ENCODE data around the gene CPZ.
A peak's percentile ranks its signal among the peaks of the same experiment; 100 is the strongest.

CPZ gene

DNA sequence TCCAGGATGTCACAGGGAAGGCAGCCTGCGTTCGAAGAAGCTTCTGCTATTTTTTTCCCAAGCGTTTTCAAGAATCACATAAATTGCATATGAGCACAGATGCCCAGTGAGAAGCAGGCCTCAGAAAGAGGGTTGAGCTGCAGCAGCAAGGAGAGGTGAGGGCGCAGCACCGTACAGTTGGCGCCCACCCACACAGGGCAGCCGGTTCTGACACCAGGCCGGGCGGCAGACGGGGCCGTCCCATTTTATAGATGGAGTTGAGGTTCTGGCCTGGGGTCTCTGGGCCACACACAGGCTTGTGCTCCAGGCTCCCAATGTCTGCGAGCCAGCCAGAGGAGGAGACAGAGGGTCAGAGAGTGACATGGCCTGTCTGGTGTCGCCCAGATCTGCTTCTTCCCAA is 22.8 kb downstream of the CPZ start:
- Histone ChIP-seq H3K27ac (ENCODE audit: poor library complexity, severe bottlenecking) (no peak overlapping the region), H3K36me3 (ENCODE audit: low read depth) (no peaks in the 10 kb centered on the region), H3K4me3 (ENCODE audit: severe bottlenecking) (no peak overlapping the region), H3K9me3 (ENCODE audit: severe bottlenecking) (no peaks in the 10 kb centered on the region), H3K27me3 (ENCODE audit: insufficient read depth, poor library complexity, severe bottlenecking) (no peaks in the 10 kb centered on the region), H3K4me1 (ENCODE audit: insufficient read depth, poor library complexity, severe bottlenecking) (no peaks in the 10 kb centered on the region)
- TF ChIP-seq, protein P1, sequence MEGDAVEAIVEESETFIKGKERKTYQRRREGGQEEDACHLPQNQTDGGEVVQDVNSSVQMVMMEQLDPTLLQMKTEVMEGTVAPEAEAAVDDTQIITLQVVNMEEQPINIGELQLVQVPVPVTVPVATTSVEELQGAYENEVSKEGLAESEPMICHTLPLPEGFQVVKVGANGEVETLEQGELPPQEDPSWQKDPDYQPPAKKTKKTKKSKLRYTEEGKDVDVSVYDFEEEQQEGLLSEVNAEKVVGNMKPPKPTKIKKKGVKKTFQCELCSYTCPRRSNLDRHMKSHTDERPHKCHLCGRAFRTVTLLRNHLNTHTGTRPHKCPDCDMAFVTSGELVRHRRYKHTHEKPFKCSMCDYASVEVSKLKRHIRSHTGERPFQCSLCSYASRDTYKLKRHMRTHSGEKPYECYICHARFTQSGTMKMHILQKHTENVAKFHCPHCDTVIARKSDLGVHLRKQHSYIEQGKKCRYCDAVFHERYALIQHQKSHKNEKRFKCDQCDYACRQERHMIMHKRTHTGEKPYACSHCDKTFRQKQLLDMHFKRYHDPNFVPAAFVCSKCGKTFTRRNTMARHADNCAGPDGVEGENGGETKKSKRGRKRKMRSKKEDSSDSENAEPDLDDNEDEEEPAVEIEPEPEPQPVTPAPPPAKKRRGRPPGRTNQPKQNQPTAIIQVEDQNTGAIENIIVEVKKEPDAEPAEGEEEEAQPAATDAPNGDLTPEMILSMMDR (IDR thresholded peaks at IDR 0.05; ENCODE audit: poor library complexity, severe bottlenecking): no peak
- no peak for DNase-seq (ENCODE audit: low spot score)
- no peak for ATAC-seq (ENCODE audit: low read depth)

GRCh38 chr4:8615921-8616787 is 23.6 kb downstream of the CPZ start:
- no peaks in the 10 kb centered on the region for H3K36me3 ChIP-seq (ENCODE audit: low read depth)
- H3K9me3 ChIP-seq (ENCODE audit: severe bottlenecking): no peaks in the 10 kb centered on the region
- ATAC-seq (ENCODE audit: low read depth) (no peak), DNase-seq (ENCODE audit: low spot score) (peak; percentile 43)
- H3K27me3 ChIP-seq (ENCODE audit: insufficient read depth, poor library complexity, severe bottlenecking): no peaks in the 10 kb centered on the region
- no peak overlapping the region for H3K4me3 ChIP-seq (ENCODE audit: severe bottlenecking)
- no peak overlapping the region for H3K27ac ChIP-seq (ENCODE audit: poor library complexity, severe bottlenecking)
- H3K4me1 ChIP-seq (ENCODE audit: insufficient read depth, poor library complexity, severe bottlenecking): no peaks in the 10 kb centered on the region
- TF ChIP-seq, protein P1 (IDR thresholded peaks at IDR 0.05; ENCODE audit: poor library complexity, severe bottlenecking): no peak

GRCh38 chr4:8616831-8617230 is 24.3 kb downstream of the CPZ start:
- H3K4me1 ChIP-seq (ENCODE audit: insufficient read depth, poor library complexity, severe bottlenecking): no peaks in the 10 kb centered on the region
- H3K27me3 ChIP-seq (ENCODE audit: insufficient read depth, poor library complexity, severe bottlenecking): no peaks in the 10 kb centered on the region
- DNase-seq (ENCODE audit: low spot score) (peak; percentile 30), ATAC-seq (ENCODE audit: low read depth) (no peak)
- H3K4me3 ChIP-seq (ENCODE audit: severe bottlenecking): no peak overlapping the region
- no peak overlapping the region for H3K27ac ChIP-seq (ENCODE audit: poor library complexity, severe bottlenecking)
- TF ChIP-seq, protein P1 (IDR thresholded peaks at IDR 0.05; ENCODE audit: poor library complexity, severe bottlenecking): no peak
- no peaks in the 10 kb centered on the region for H3K36me3 ChIP-seq (ENCODE audit: low read depth)
- no peaks in the 10 kb centered on the region for H3K9me3 ChIP-seq (ENCODE audit: severe bottlenecking)

- TF ChIP-seq, protein P1 (IDR thresholded peaks at IDR 0.05; ENCODE audit: poor library complexity, severe bottlenecking): no peak
- no peaks in the 10 kb centered on the region for H3K36me3 ChIP-seq (ENCODE audit: low read depth)
Observed at GRCh38 chr4:8617486-8618040, 25.0 kb downstream of the CPZ start.

GRCh38 chr4:8618421-8618820 is 25.9 kb downstream of the CPZ start:
- Histone ChIP-seq H3K27me3 (ENCODE audit: insufficient read depth, poor library complexity, severe bottlenecking) (no peaks in the 10 kb centered on the region), H3K4me3 (ENCODE audit: severe bottlenecking) (no peak overlapping the region), H3K4me1 (ENCODE audit: insufficient read depth, poor library complexity, severe bottlenecking) (no peaks in the 10 kb centered on the region), H3K9me3 (ENCODE audit: severe bottlenecking) (no peaks in the 10 kb centered on the region), H3K36me3 (ENCODE audit: low read depth) (no peaks in the 10 kb centered on the region), H3K27ac (ENCODE audit: poor library complexity, severe bottlenecking) (no peak overlapping the region)
- no peak for ATAC-seq (ENCODE audit: low read depth)
- DNase-seq (ENCODE audit: low spot score): peak; percentile 39
- TF ChIP-seq, protein P1 (IDR thresholded peaks at IDR 0.05; ENCODE audit: poor library complexity, severe bottlenecking): no peak

More at GRCh38 chr4:8617486-8618040, 25.0 kb downstream of the CPZ start:
- ATAC-seq (ENCODE audit: low read depth) (no peak), DNase-seq (ENCODE audit: low spot score) (peak; percentile 37)
- Histone ChIP-seq H3K27me3 (ENCODE audit: insufficient read depth, poor library complexity, severe bottlenecking) (no peaks in the 10 kb centered on the region), H3K9me3 (ENCODE audit: severe bottlenecking) (no peaks in the 10 kb centered on the region), H3K4me3 (ENCODE audit: severe bottlenecking) (no peak overlapping the region), H3K27ac (ENCODE audit: poor library complexity, severe bottlenecking) (no peak overlapping the region), H3K4me1 (ENCODE audit: insufficient read depth, poor library complexity, severe bottlenecking) (no peaks in the 10 kb centered on the region)
